NCI-H2029 (cell line): ENCODE results near the gene RABAC1.

Experiments used
- DNase-seq: peaks from one replicate; lab custom pipeline; 2025; lab: John Stamatoyannopoulos, UW

The RABAC1 gene

GRCh38 chr19:41990028-41990427 is 30.9 kb upstream of the RABAC1 start:
- no peak for DNase-seq

GRCh38 chr19:41988947-41989346 is 29.8 kb upstream of the RABAC1 start:
- no peak for DNase-seq

DNA sequence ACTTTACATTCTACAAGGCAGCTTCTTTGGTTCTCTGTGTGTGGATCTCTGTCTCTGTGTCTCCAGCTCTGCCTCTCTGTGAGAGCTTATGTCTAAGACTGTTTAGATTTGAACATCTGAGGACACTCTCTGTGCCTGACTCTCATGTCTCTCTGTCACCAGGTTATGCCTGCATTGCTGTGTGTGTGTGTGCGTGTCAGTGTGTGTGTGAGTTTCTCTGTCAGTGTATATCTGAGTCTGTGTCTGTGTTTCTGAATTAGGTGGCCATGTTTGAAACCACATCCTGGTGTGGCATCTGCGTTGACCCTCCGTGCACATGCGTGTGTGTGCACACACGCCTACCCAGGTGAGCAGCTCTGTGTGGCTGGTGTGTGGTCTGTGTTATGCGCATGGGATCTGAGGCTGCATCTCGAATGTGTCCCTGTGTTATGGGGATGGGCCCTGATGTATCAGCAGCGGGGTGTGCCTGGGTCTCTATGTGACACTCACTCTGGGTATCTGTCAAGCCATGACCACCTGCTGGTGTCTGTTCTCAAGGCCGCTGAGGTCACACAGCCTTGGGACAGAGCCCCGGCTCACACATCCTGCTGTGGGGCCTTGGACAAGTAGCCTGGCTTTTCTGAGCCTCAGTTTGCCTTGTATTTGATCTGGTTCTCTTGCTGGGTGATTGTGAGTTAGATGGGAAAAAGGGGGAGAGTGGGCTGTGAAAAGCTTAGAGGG is 28.2 kb upstream of the RABAC1 start:
- no peak for DNase-seq

- no peak for DNase-seq
Measured at GRCh38 chr19:41984961-41985360, 25.8 kb upstream of the RABAC1 start.

- DNase-seq: no peak
Measured at GRCh38 chr19:41981724-41982123, 22.6 kb upstream of the RABAC1 start.

DNA sequence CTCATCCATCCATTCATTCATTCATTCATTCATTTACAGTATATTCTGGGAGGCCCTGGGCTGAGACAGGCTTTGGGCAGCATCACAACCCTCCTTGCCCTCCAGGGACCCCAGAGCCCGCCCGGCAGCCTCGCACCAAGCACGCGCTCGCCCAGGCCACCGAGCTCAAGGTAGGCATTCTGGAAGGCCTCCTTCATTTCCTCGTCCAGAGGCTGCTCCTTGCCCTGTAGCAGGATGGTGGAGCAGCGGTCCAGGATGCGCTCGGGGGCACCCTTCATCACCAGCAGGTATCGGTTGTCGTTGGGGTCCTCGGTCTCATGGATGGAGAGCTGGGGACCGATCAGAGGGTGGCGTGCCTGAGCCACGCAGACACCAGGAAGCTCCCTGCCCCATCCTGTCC is 19.3 kb upstream of the RABAC1 start:
- no peak for DNase-seq

GRCh38 chr19:41977916-41978315 is 18.8 kb upstream of the RABAC1 start:
- DNase-seq: no peak

- DNase-seq: no peak
Measured at GRCh38 chr19:41974652-41975051, 15.5 kb upstream of the RABAC1 start.

- no peak for DNase-seq
Measured at GRCh38 chr19:41971363-41971762, 12.2 kb upstream of the RABAC1 start.

GRCh38 chr19:41969772-41970458 is 10.8 kb upstream of the RABAC1 start:
- DNase-seq: no peak

DNA sequence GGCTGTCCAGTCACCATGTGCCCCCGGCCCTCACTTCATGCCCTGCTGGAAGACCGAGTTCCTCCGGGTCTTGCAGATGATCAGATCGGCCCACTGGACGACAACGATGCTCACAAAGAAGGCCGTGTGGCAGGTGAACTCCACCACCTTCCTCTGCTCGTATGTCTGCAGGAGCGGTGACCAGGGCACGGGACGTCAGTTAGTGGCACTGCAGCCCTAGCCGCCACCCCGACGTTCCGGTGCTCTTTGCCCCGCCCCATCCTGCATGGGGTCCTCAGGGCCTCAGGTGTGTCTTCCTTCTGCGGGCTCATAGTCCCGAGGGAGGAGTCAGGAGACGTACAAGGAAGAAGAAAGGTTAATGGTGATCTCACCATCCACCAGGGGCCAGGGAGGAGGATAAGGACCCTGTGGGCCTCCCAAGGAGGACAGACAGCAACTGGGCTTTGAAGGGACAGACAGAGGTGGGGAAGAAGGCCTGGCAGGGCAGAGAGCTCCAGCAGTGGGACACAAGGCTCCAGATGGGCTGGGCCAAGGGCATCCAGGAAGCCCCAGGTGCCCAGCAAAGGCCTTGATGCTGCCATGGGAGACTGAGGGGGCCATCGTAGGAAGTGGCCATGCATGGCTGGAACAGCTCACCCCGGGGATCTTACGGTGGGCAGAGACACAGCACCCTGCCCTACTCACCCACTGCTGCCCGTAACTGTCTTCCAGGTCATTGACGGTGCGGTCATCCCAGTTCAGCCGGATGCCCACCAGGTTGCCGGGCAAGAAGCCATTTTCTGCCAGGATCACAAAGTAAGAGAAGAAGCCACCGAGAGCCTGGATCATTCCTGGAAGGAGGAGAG is 9.9 kb upstream of the RABAC1 start:
- DNase-seq: no peak

DNA sequence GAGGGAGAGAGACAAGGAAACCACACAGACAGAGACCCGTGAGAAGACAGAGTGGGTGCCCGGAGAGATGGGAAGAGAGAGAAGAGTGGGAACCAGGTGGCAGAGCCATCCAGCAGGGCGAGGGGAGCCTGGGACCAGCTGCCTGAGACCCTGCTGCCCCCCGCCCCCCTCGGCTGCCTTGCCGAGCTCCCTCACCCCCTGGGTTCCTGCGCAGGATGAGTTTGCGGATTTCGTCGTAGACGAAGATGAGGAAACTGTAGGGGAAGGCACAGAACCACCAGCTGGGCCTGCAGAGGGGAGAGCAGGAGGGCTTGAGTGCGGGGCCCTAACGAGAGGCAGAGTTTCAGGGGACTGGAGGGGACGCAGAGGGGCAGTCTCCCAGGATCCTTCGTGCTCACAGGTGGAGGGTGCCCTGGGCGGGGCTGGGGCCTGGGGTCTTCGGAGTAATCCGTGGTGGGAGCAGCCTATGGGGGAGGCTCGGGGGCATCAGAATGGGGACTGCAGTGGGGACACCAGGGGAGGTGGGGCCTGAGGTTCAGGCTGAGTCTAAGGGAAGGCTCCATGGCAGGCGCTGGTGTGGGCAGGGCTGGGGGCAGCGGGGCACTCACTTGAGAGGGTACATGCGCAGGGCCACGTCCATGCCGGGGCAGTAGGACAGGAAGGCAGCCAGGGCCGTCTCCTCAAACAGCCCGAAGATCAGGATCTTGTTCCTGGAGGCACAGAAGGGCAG is 8.1 kb upstream of the RABAC1 start:
- no peak for DNase-seq

DNA sequence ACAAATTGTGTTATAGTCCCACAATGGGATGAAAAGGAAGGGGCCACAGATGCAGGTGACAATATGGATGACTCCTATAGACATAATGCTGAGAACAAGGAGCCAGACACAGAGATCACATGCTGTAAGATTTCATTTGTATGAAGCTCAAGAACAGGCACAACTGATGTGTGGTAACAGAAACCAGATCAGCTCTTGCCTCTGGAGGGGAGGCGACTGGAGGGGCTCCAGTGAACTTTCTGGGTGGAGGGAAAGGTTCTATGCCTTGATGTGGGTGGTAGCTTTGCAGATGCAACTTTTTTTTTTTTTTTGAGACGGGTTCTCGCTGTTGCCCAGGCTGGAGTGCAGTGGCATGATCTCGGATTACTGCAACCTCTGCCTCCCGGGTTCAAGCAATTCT is 6.0 kb upstream of the RABAC1 start:
- no peak for DNase-seq

DNA sequence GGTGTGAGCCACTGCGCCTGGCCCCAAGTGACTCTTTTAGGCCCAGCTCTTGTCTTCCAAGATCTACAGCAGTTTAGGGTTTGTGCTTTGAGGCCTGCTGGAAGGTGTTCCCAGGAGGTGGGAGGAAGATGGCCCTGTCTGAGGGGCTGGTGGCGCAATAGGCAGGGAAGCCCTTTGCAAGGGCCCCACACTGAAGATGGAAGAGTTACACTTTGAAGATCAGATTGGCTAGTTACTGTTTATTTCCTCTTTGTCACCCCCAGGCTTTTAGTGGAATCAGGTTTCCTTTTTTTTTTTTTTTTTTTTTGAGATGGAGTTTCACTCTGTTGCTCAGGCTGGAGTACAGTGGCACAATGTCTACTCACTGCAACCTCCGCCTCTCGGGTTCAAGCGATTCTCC is 1.9 kb upstream of the RABAC1 start:
- no peak for DNase-seq

- peak; percentile 76 for DNase-seq
Measured at GRCh38 chr19:41958367-41959055, 610 bp downstream of the RABAC1 start.

- DNase-seq: peak; percentile 85
Measured at GRCh38 chr19:41957838-41958366, 1.2 kb downstream of the RABAC1 start.

GRCh38 chr19:41957161-41957837 is 1.8 kb downstream of the RABAC1 start:
- no peak for DNase-seq

DNA sequence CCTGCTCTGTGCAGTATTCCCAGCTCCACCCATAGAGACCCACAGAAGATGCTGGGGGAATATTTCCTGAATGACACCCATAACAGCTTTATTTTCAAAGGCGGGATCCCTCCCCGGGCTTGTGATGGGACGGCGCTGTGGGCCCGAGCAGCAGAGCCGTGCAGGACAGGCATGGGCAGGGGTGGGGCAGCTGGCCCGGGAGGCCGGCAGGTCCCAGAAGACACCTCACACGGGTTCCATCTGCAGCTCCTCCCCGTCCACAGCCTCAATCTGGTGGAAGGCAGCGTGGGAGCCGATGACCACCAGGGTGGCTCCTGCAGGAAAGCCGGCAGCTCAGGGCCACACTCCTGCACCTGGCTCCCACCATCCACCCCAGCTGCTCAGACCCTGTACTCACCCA is 2.5 kb downstream of the RABAC1 start:
- no peak for DNase-seq

DNA sequence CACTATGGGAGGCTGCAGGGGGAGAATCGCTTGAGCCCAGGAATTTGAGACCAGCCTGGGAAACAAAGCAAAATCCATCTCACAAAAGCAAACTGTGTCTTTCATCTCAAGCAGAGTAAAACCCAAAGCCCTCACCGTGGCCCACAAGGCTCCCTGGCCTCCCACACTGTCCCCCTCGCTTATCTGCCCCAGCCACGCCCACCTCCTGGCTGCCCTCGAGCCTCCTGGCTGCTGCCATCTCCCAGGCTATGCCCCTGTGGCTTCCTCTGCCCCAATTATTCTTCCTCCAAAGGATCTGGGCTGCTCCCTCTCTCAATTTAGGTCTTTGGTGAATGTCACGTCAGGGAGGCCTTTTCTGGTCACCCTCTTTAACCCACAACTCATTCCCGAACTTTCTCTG is 3.6 kb downstream of the RABAC1 start:
- no peak for DNase-seq

DNA sequence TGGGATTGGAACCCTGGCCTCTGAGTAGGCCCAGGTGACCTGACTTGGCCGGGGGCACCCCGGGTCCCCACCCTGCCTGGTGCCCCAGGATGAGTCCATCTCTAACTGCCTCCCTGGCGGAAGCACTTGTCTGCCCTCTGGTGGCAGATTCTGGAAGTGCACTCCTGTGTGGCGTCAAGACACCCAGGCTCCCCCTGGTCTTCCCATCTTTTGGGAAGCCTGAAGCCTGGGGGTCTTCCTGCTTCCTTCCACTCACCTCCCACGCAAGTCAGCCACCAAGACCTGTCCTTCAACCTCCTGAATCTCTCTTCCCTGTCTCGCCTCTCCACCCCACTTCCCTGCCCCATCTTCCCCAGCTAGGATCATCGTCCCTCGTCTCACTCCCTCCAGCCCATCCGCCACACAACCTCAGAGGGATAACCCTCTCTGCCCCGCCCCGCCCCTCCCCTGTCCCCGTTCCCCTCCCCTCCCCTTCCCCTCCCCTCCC is 7.4 kb downstream of the RABAC1 start:
- DNase-seq: peak; percentile 47

- no peak for DNase-seq
Measured at GRCh38 chr19:41947091-41947490, 12.0 kb downstream of the RABAC1 start.
